SK-N-SH treated with all-trans-retinoic acid at 6 μM for 48 hours (cell line): ENCODE data around the gene FES.

Source experiments
- ARNTL ChIP-seq: fragments of 450-650 bp; formaldehyde crosslinking; IDR thresholded peaks from 2 replicates; pipeline ENCODE4 v1.5.0; 2020; ENCODE audit warnings: low read depth, mild to moderate bottlenecking, moderate library complexity, borderline replicate concordance
- CREB5 ChIP-seq: fragments of 250-450 bp; sonication (Bioruptor Pico); IDR thresholded peaks from 2 replicates; pipeline ENCODE4 v1.5.1; 2020; ENCODE audit warnings: low read depth, mild to moderate bottlenecking, moderate library complexity
- CSRNP3 ChIP-seq: fragments of 250-450 bp; sonication (Bioruptor Pico); IDR thresholded peaks from 2 replicates; pipeline ENCODE4 v1.5.1; 2021; ENCODE audit warnings: mild to moderate bottlenecking, moderate library complexity
- ESRRG ChIP-seq: fragments of 250-450 bp; sonication (Bioruptor Pico); IDR thresholded peaks from 2 replicates; pipeline ENCODE4 v1.6.1; 2021; ENCODE audit warnings: mild to moderate bottlenecking
- ISL1 ChIP-seq: fragments of 250-450 bp; sonication (Bioruptor Pico); IDR thresholded peaks from 2 replicates; pipeline ENCODE4 v2.1.2; 2022; ENCODE audit warnings: mild to moderate bottlenecking, moderate library complexity
- PATZ1 ChIP-seq: fragments of 250-450 bp; sonication (Bioruptor Pico); IDR thresholded peaks from 2 replicates; pipeline ENCODE4 v1.8.0; 2020; ENCODE audit warnings: mild to moderate bottlenecking, moderate library complexity, borderline replicate concordance
- PPARA ChIP-seq: fragments of 250-450 bp; sonication (Bioruptor Pico); IDR thresholded peaks from 2 replicates; pipeline ENCODE4 v1.5.0; 2020; ENCODE audit warnings: mild to moderate bottlenecking, borderline replicate concordance
- RARB ChIP-seq: fragments of 250-450 bp; sonication (Bioruptor Pico); IDR thresholded peaks from 2 replicates; pipeline ENCODE4 v1.8.0; 2021; ENCODE audit warnings: mild to moderate bottlenecking, moderate library complexity
- SNAI2 ChIP-seq: fragments of 250-450 bp; sonication (Bioruptor Pico); IDR thresholded peaks from 2 replicates; pipeline ENCODE4 v1.5.0; 2020; ENCODE audit warnings: mild to moderate bottlenecking, moderate library complexity
- TCF4 ChIP-seq: fragments of 250-450 bp; sonication (Bioruptor Pico); IDR thresholded peaks from 2 replicates; pipeline ENCODE4 v1.8.0; 2021; ENCODE audit warnings: mild to moderate bottlenecking, moderate library complexity, borderline replicate concordance
- TSHZ2 ChIP-seq: fragments of 250-450 bp; sonication (Bioruptor Pico); IDR thresholded peaks from 2 replicates; pipeline ENCODE4 v1.5.0; 2020; ENCODE audit warnings: mild to moderate bottlenecking, moderate library complexity
- ZC3H10 ChIP-seq: fragments of 250-450 bp; sonication (Bioruptor Pico); IDR thresholded peaks from 2 replicates; pipeline ENCODE4 v1.5.1; 2021; ENCODE audit warnings: mild to moderate bottlenecking, moderate library complexity
- ZFP3 ChIP-seq: fragments of 250-450 bp; sonication (Bioruptor Pico); IDR thresholded peaks from 2 replicates; pipeline ENCODE4 v1.5.0; 2020; ENCODE audit warnings: mild to moderate bottlenecking, moderate library complexity
- ZNF8 ChIP-seq: fragments of 450-650 bp; formaldehyde crosslinking; IDR thresholded peaks from 2 replicates; pipeline ENCODE4 v1.5.0; 2020; ENCODE audit warnings: mild to moderate bottlenecking, moderate library complexity

- no peak for TF ChIP-seq ZFP3 (CRISPR knock-in tag)
- no peak for TF ChIP-seq ESRRG (CRISPR knock-in tag)
- no peak for TF ChIP-seq SNAI2
- no peak for TF ChIP-seq CREB5
- TF ChIP-seq ISL1 = no peak
- TF ChIP-seq CSRNP3 (CRISPR knock-in tag) = no peak
- TF ChIP-seq PATZ1 (CRISPR knock-in tag) = no peak
- no peak for TF ChIP-seq TSHZ2 (CRISPR knock-in tag)
- TF ChIP-seq TCF4 = no peak
- no peak for TF ChIP-seq ARNTL
- no peak for TF ChIP-seq ZC3H10 (CRISPR knock-in tag)
- TF ChIP-seq RARB (CRISPR knock-in tag) = no peak
- no peak for TF ChIP-seq PPARA
- TF ChIP-seq ZNF8 (CRISPR knock-in tag) = no peak
Observed at GRCh38 chr15:90929246-90930019, 45.1 kb downstream of the FES start.
